Glutamatergic neuron (in vitro differentiated cells): ENCODE results near the gene LHFPL6. TPM values are rescaled to one million over a fixed set of nuclear protein-coding genes. Genes with fewer than 3 reads are reported as not detected.

Source experiments
- DNase-seq: peaks from one replicate; pipeline ENCODE4 v3.0.0; 2022
- H3K27ac Mint-ChIP-seq: one replicate; pipeline ENCODE4 v1.8.0; 2020; ENCODE audit warnings: mild to moderate bottlenecking, mixed read lengths, inconsistent platforms; ENCODE audit not compliant: unreplicated experiment
- H3K27me3 Mint-ChIP-seq: one replicate; pipeline ENCODE4 v1.8.0; 2020; ENCODE audit warnings: mild to moderate bottlenecking, moderate library complexity, mixed read lengths, inconsistent platforms; ENCODE audit not compliant: unreplicated experiment
- H3K36me3 Mint-ChIP-seq: one replicate; pipeline ENCODE4 v1.8.0; 2020; ENCODE audit warnings: mild to moderate bottlenecking, mixed read lengths, inconsistent platforms; ENCODE audit not compliant: unreplicated experiment
- H3K4me1 Mint-ChIP-seq: one replicate; pipeline ENCODE4 v1.8.0; 2020; ENCODE audit warnings: mild to moderate bottlenecking, low read depth, mixed read lengths, inconsistent platforms; ENCODE audit not compliant: unreplicated experiment
- H3K4me3 Mint-ChIP-seq: one replicate; pipeline ENCODE4 v1.8.0; 2020; ENCODE audit warnings: mild to moderate bottlenecking, mixed read lengths, inconsistent platforms; ENCODE audit not compliant: unreplicated experiment
- H3K9me3 Mint-ChIP-seq: one replicate; pipeline ENCODE4 v1.8.0; 2020; ENCODE audit warnings: mild to moderate bottlenecking, moderate library complexity, mixed read lengths, inconsistent platforms; ENCODE audit not compliant: unreplicated experiment
- CTCF ChIP-seq: fragments of 200-600 bp; sonication (generic); IDR thresholded peaks from one replicate; pipeline ENCODE4 v1.5.0; 2021; ENCODE audit not compliant: partially characterized antibody, unreplicated experiment
- total RNA-seq: library from RNA; stranded (reverse); fragmentation: NEBNext Ultra II Directional; extraction: Animal tissue kit (Norgen Biotek cat#: 25700); gene quantifications from one replicate; pipeline ENCODE4 v1.2.1, GENCODE V29; 2021; ENCODE audit not compliant: unreplicated experiment

Gene LHFPL6
- total RNA-seq, 1 donor from 2014 or later, result 1.7 TPM

GRCh38 chr13:39378306-39378705, 224.7 kb downstream of the LHFPL6 start:
- no peak for TF ChIP-seq CTCF
- H3K27ac Mint-ChIP-seq, result no peak overlapping the region
- H3K4me1 Mint-ChIP-seq, result no peaks in the 10 kb centered on the region
- no peak overlapping the region for H3K4me3 Mint-ChIP-seq
- no peak for DNase-seq
- no peaks in the 10 kb centered on the region for H3K9me3 Mint-ChIP-seq
- peaks cover 4% of the 10 kb centered on the region for H3K36me3 Mint-ChIP-seq
- no peaks in the 10 kb centered on the region for H3K27me3 Mint-ChIP-seq

- H3K27ac Mint-ChIP-seq, result no peak overlapping the region
- no peak for DNase-seq
- no peaks in the 10 kb centered on the region for H3K4me1 Mint-ChIP-seq
- TF ChIP-seq CTCF, result no peak
- peaks cover 2% of the 10 kb centered on the region for H3K27me3 Mint-ChIP-seq
- no peak overlapping the region for H3K4me3 Mint-ChIP-seq
- peaks cover 4% of the 10 kb centered on the region for H3K36me3 Mint-ChIP-seq
- no peaks in the 10 kb centered on the region for H3K9me3 Mint-ChIP-seq
Observed at GRCh38 chr13:39377699-39378098, 225.3 kb downstream of the LHFPL6 start.

- no peak for DNase-seq
- Mint-ChIP-seq H3K36me3 (no peaks in the 10 kb centered on the region), H3K4me1 (no peaks in the 10 kb centered on the region), H3K4me3 (no peak overlapping the region), H3K9me3 (no peaks in the 10 kb centered on the region), H3K27ac (no peak overlapping the region), H3K27me3 (peaks cover 2% of the 10 kb centered on the region)
- no peak for TF ChIP-seq CTCF
Observed at GRCh38 chr13:39376076-39376475, 226.9 kb downstream of the LHFPL6 start.

GRCh38 chr13:39375601-39376000, 227.4 kb downstream of the LHFPL6 start:
- TF ChIP-seq CTCF, result no peak
- no peak overlapping the region for H3K27ac Mint-ChIP-seq
- no peak for DNase-seq
- H3K36me3 Mint-ChIP-seq, result no peaks in the 10 kb centered on the region
- H3K27me3 Mint-ChIP-seq, result peaks cover 2% of the 10 kb centered on the region
- no peaks in the 10 kb centered on the region for H3K4me1 Mint-ChIP-seq
- H3K9me3 Mint-ChIP-seq, result no peaks in the 10 kb centered on the region
- no peak overlapping the region for H3K4me3 Mint-ChIP-seq

GRCh38 chr13:39374741-39375189, 228.2 kb downstream of the LHFPL6 start:
- Mint-ChIP-seq H3K27me3 (peaks cover 2% of the 10 kb centered on the region), H3K27ac (no peak overlapping the region), H3K4me1 (no peaks in the 10 kb centered on the region), H3K9me3 (no peaks in the 10 kb centered on the region), H3K4me3 (no peak overlapping the region), H3K36me3 (no peaks in the 10 kb centered on the region)
- DNase-seq, result no peak
- no peak for TF ChIP-seq CTCF
